KOPT-K1 (cell line): ENCODE results near the gene CERS6.

ENCODE experiments used
- H3K27ac ChIP-seq: fragments of 200-600 bp; sonication (generic); 2 replicates; pipeline ENCODE4 v1.5.1; 2016; ENCODE audit warnings: antibody characterized with exemption, mild to moderate bottlenecking, low read depth, low read length; ENCODE audit not compliant: poor library complexity, severe bottlenecking
- H3K36me3 ChIP-seq: fragments of 200-600 bp; sonication (generic); 2 replicates; pipeline ENCODE4 v1.5.1; 2017; ENCODE audit warnings: antibody characterized with exemption, mild to moderate bottlenecking, low read length, moderate library complexity; ENCODE audit not compliant: insufficient read depth
- H3K9me3 ChIP-seq: fragments of 200-600 bp; sonication (generic); 2 replicates; pipeline ENCODE4 v1.5.1; 2017; ENCODE audit warnings: antibody characterized with exemption, low read length, mild to moderate bottlenecking; ENCODE audit not compliant: insufficient read depth, poor library complexity, severe bottlenecking

The CERS6 gene

DNA sequence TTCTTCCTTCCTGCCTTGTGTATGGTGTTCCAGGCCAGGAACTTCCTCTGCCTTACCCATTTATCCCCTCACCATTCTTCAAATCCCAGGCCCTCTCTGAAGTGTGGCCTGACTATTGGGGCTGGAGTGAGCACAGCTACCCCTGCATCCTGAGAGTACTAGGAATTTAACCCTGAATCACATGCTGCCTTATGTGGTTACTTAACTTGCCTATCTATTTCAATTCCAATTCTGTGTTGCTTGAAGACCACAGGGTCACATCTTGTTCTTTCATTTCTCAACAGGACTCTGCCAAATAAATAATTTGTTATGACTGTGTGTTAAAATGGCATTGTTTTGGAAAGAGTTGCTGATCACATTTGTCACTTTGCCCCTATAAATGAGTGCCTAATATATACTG is 108.6 kb downstream of the CERS6 start:
- H3K9me3 ChIP-seq, result no peaks in the 10 kb centered on the region
- H3K27ac ChIP-seq, result no peak overlapping the region
- H3K36me3 ChIP-seq, result peaks cover 31% of the 10 kb centered on the region

DNA sequence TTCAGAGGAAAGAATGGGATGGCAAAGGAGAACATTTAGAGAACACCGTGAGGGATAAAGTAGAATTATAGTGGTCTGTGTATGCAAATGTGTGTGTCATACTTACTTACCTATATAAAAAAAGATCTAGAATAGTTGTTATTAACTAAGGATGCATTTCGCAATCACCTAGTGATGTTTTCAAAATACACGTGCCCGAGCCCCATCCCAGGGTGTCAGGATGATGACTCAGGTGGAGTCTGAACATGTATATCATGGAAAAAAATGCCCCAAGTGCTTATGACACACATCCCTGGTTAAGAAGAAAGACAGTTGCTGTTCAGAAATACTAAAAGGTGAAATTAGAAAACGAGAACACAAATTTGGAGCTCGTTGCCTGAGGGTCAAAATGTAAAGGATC is 109.0 kb downstream of the CERS6 start:
- peaks cover 32% of the 10 kb centered on the region for H3K36me3 ChIP-seq
- H3K9me3 ChIP-seq, result no peaks in the 10 kb centered on the region

DNA sequence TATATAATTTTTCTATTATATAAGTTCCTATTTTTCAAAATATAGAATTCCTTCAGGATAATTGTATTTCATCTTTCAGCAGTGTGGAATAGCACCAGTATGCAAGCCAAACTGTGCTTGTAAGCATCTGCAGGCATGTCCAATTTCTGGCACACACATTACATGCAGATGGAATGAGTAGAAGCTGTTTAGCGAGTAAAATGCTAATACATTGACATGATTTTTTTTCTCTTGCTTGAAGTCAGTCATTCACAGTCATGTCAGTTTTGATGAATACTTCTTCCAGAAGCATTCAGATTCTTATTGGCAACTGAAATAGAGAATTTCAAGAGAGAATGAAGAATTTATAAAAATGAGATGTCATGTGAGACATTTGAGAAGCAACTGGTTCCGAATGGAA is 109.4 kb downstream of the CERS6 start:
- no peak overlapping the region for H3K27ac ChIP-seq
- peaks cover 35% of the 10 kb centered on the region for H3K36me3 ChIP-seq
- no peaks in the 10 kb centered on the region for H3K9me3 ChIP-seq

More for the DNA sequence above, 109.0 kb downstream of the CERS6 start:
- no peak overlapping the region for H3K27ac ChIP-seq

DNA sequence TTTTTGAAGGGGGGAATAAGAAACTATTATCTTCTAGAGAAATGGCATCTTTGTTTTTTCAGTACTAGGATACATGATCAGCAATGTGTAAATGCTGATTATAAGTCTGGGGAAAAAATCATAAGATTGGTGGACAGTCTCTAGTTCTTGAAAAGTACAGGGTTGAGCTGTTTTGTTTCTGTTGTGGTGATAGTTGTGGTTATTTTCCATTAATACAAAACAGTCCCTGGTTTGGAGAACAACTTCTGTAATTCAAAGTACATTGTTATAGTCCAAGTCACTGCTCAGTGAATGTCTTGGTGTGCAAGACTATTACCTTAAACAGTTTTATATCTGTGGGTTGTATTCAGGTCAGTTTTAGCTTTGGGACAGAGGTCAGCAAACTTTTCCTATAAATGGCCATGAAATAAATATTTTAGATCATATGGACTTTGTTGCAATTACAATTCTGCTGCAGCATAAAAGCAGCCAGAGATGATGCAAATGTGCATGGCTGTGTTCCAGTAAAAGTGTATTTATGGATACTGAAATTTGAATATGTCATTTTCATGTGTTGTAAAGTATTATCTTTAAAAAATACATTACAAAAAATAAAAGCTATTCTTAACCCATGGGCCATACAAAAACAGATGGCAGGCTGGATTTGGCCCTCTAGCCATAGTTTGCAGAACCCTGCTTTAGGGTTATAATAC is 111.0 kb downstream of the CERS6 start:
- H3K36me3 ChIP-seq, result peaks cover 22% of the 10 kb centered on the region
- H3K9me3 ChIP-seq, result no peaks in the 10 kb centered on the region
- H3K27ac ChIP-seq, result no peak overlapping the region

GRCh38 chr2:168567836-168568235 is 111.8 kb downstream of the CERS6 start:
- Histone ChIP-seq H3K9me3 (no peaks in the 10 kb centered on the region), H3K27ac (no peak overlapping the region), H3K36me3 (peaks cover 17% of the 10 kb centered on the region)

DNA sequence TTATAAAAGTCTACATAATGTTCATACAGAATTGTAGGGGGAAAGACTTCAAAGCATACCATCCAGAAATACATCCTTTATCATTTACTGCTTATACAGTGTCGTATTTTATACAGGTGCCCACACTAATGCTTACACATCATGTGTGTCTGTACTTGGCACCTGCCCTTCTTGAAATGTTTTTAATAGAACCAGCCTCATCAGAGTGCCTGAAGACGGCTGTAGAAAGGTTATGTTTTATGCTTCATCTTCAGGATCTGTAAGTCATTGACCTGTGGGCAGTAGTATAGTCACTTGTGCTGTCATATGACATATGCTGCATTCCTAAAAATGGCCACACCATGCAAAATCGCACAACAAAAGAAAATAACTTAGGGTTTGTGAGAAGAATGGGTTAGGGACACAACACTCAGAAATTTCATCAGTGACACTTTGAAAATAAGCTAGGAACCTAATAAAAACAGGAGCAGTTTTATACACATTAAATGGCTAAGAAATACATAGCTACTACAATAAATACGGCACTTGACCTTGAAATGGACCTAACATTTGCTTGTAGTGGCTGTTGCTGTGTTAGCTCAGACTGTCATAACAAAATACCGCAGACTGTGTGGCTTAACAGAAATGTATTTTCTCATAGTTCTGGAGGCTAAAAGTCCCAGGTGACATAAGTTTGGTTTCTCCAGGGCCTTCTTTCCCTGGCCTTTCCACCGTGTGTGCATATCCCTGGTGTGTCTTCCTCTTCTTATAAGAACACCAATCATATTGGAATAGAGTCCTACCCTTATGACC is 112.6 kb downstream of the CERS6 start:
- H3K27ac ChIP-seq, result no peak overlapping the region
- H3K36me3 ChIP-seq, result peaks cover 14% of the 10 kb centered on the region
- no peaks in the 10 kb centered on the region for H3K9me3 ChIP-seq

DNA sequence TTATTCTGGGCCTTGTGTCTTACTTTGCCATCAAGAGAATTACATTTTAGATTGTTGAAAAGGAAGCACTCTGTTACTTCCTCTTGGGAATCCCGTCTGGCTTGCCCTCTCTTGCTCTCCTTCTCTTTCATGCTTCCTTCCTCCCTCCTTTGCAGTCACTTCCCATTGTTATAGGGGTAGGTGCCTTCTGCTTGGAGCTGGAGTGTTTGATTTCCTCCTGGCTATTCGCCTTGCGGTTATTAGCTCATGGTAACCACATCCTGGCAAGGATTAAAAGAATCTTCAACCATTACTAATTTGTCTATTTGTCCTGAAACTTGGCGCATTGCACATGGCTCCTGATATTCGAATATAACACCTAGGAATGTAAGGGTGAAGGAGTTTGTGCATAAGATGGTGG is 115.0 kb downstream of the CERS6 start:
- Histone ChIP-seq H3K9me3 (no peaks in the 10 kb centered on the region), H3K36me3 (peaks cover 7% of the 10 kb centered on the region), H3K27ac (no peak overlapping the region)

GRCh38 chr2:168573128-168573903 is 117.2 kb downstream of the CERS6 start:
- H3K9me3 ChIP-seq, result no peaks in the 10 kb centered on the region
- peaks cover 7% of the 10 kb centered on the region for H3K36me3 ChIP-seq
- H3K27ac ChIP-seq, result no peak overlapping the region

GRCh38 chr2:168574856-168575630 is 119.0 kb downstream of the CERS6 start:
- H3K9me3 ChIP-seq, result no peaks in the 10 kb centered on the region
- H3K36me3 ChIP-seq, result peaks cover 7% of the 10 kb centered on the region
- H3K27ac ChIP-seq, result no peak overlapping the region

DNA sequence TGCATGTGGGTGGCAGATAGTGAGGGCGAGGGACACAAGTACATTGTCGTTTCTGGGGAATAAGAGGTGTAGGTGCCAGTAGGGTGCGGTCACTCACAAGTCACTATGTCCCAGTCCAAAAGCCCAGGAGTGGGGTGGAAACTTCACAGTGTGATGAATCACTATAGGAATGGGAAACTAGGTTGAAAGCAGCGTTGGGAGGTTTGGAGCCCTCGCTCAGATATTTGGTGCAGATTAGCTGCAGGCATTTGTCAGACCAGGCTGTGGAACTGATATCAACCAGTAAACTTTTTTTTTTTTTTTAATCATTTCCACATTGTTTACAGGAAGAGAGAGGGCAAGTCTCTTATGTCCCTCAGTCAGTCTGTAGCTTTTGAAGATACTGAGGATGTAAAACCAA is 121.8 kb downstream of the CERS6 start:
- Histone ChIP-seq H3K36me3 (no peaks in the 10 kb centered on the region), H3K27ac (no peak overlapping the region), H3K9me3 (no peaks in the 10 kb centered on the region)

- Histone ChIP-seq H3K9me3 (no peaks in the 10 kb centered on the region), H3K36me3 (no peaks in the 10 kb centered on the region), H3K27ac (peak overlapping the region; percentile 77)
Measured at GRCh38 chr2:168583064-168583709, 127.1 kb downstream of the CERS6 start.

- Histone ChIP-seq H3K9me3 (no peaks in the 10 kb centered on the region), H3K27ac (peak overlapping the region; percentile 77), H3K36me3 (no peaks in the 10 kb centered on the region)
Measured at GRCh38 chr2:168583710-168584521, 127.8 kb downstream of the CERS6 start.

- no peaks in the 10 kb centered on the region for H3K36me3 ChIP-seq
Measured at GRCh38 chr2:168584911-168585310, 128.8 kb downstream of the CERS6 start.

DNA sequence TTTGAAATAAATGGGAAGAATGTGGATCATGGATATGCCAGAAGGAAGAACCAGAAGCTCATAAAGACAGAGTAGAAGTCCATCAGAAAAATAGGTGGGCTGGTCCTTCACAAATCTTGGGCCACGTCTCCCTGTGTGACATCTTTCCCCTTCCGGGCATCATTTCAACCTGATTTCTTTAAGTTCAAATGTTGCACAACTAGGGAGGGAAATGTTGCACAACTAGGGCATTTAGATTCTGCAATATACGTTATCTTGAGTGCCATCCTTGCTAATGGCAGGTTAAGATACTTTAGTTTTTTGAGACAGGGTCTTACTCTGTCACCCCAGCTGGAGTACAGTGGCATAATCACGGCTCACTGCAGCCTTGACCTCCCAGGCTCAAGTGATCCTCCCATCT is 129.6 kb downstream of the CERS6 start:
- Histone ChIP-seq H3K9me3 (no peaks in the 10 kb centered on the region), H3K36me3 (no peaks in the 10 kb centered on the region), H3K27ac (no peak overlapping the region)

More at GRCh38 chr2:168584911-168585310, 128.8 kb downstream of the CERS6 start:
- Histone ChIP-seq H3K27ac (peak overlapping the region; percentile 77), H3K9me3 (no peaks in the 10 kb centered on the region)
